Pancreas (tissue), 10 donors: Measurements from ENCODE around the gene SPACDR. TPM values are rescaled to one million over a fixed set of nuclear protein-coding genes. Genes with fewer than 3 reads are reported as not detected.

ENCODE experiments used
- ATAC-seq, 4 donors: fragments of 200-7000 bp; cut with Tn5 transposase; one replicate each; pipeline versions ENCODE4 v1.8.0 to v1.9.1; 2020; ENCODE audit warnings: mild to moderate bottlenecking in 4 of 4, moderate library complexity in 4 of 4
- DNase-seq, 6 donors: peaks; one replicate each; pipeline ENCODE4 v3.0.0-alpha.2; 2020
- FAIRE-seq: peaks from 2 replicates; lab custom pipeline; 2012; peaks lifted over from hg19 to GRCh38; lab: Jason Lieb, UNC
- H3K27ac ChIP-seq, 4 donors: fragments of 200-600 bp; sonication (generic); 1 replicate in 3 of 4; 2 replicates in 1 of 4; pipeline versions ENCODE4 v1.5.0 to v1.8.0; 2020
- H3K27me3 ChIP-seq, 4 donors: fragments of 200-600 bp; one replicate each; pipeline ENCODE4 v1.8.0; 2021
- H3K36me3 ChIP-seq, 3 donors: fragments of 200-600 bp; sonication (generic) in 1 of 3; one replicate each; pipeline versions ENCODE4 v1.5.0 to v1.8.0; 2020 to 2021
- H3K4me1 ChIP-seq, 3 donors: fragments of 200-600 bp; one replicate each; pipeline ENCODE4 v1.8.0; 2021
- H3K4me3 ChIP-seq, 4 donors: fragments of 200-600 bp; sonication (generic) in 2 of 4; one replicate each; pipeline versions ENCODE4 v1.5.0 to v1.8.0; 2020 to 2021
- H3K9me3 ChIP-seq, 4 donors: fragments of 200-600 bp; one replicate each; pipeline ENCODE4 v1.8.0; 2021
- CTCF ChIP-seq, 4 donors: fragments of 200-600 bp; sonication (generic) in 3 of 4; IDR thresholded peaks; one replicate each; pipeline versions ENCODE4 v1.5.0 to v1.8.0; 2021; ENCODE audit warnings: antibody characterized with exemption in 4 of 4
- WGBS, 2 donors: extraction: QIAGEN DNeasy Blood & Tissue Kit; methylation state at CpG; one replicate each; pipeline ENCODE4 v1.1.7; 2013; 5-methylcytosine and 5-hydroxymethylcytosine counted together
- intact Hi-C, 3 donors: fragments of 100-400 bp; cut with DNase I; formaldehyde crosslinking; loops; one replicate each; pipeline versions ENCODE4 v1.11.1 to v1.14.2; 2022
- polyA plus RNA-seq, 2 donors: library from polyadenylated mRNA; stranded (reverse); fragments of 200-250 nt; gene quantifications; one replicate each; pipeline ENCODE4 v1.2.3, GENCODE V29; 2013
- total RNA-seq, 6 donors: library from RNA; stranded (reverse); fragmentation: NEBNext Ultra II Directional in 4 of 6; extraction: Animal tissue kit (Norgen Biotek cat#: 25700) in 4 of 6; gene quantifications; one replicate each; pipeline versions ENCODE4 v1.2.1 to v1.2.4, GENCODE V29; 2021 to 2023
- donor health status: healthy with polysubstance abuse.
- donor health status: DM: no; HTN: no; CAD: no; lungs with moderate emphysema.
- donor health status: DM: no; HTN: no; CAD: no.
- donor health status: control.
- donor health status: control.
- donor health status: Bipolar disorder and iron deficiency.
- donor health status: DM: yes; HTN: yes; CAD: no.
- donor health status: DM: no; HTN: no; CAD: no.
- donor health status: DM: no; HTN: no; CAD: no.
- donor health status: DM: yes; HTN: yes; CAD: no.

The SPACDR gene
- total and polyA plus RNA-seq, 8 donors = 0.24 to 0.68 (median 0.31) TPM; not detected in 4

GRCh38 chr7:100483090-100483721 is 19.1 kb upstream of the SPACDR start:
- no peak for FAIRE-seq
- peak; percentile 89 to 98 (median 93) for TF ChIP-seq CTCF (IDR thresholded peaks at IDR 0.05)
- ATAC-seq = peak; percentile 57 to 73 (median 71)
- DNase-seq = peak in 5 of 6 donors; percentile 59 to 93 (median 78)
- Histone ChIP-seq H3K9me3 (no peaks in the 10 kb centered on the region), H3K36me3 (no peaks in the 10 kb centered on the region), H3K27ac (peak overlapping the region in 1 of 4 donors; percentile 22), H3K4me1 (peaks cover 0 to 8% (median 7%) of the 10 kb centered on the region in 3 donors), H3K4me3 (peak overlapping the region; percentile 49 to 55 (median 50)), H3K27me3 (no peaks in the 10 kb centered on the region)
- intact Hi-C loops = loop anchor here in 1 of 3 donors (10.0 kb wide), 1 partner anchor 52 kb away; the partner anchor contains the start of gene AGFG2
- 0 to 1% methylated on average over 44 to 79 of the region's 79 CpGs for WGBS, 2 donors

DNA sequence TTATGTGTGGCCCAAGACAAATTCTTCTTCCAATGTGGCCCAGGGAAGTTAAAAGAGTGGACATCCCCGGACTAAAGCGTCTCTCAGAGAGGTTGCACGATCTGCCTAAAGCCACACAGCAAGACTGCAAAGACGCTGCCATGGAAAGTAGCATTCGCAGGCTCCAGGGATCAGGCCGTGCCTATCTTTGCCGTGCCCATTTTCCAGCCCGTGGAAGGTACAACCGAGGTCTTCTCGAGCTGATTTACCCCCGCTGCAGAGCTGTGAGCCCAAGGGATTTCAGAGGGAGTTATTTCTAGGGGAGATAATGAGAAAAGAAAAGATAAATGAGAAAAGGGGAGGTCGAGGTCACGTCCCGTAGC is 18.6 kb upstream of the SPACDR start:
- Histone ChIP-seq H3K27ac (no peak overlapping the region), H3K9me3 (no peaks in the 10 kb centered on the region), H3K36me3 (no peaks in the 10 kb centered on the region), H3K27me3 (no peaks in the 10 kb centered on the region), H3K4me3 (peak overlapping the region; percentile 49 to 55 (median 50)), H3K4me1 (peaks cover 0 to 8% (median 7%) of the 10 kb centered on the region in 3 donors)
- 29 to 32% methylated on average over 14 of the region's 14 CpGs for WGBS, 2 donors
- no peak for FAIRE-seq
- ATAC-seq = no peak
- TF ChIP-seq CTCF (IDR thresholded peaks at IDR 0.05) = no peak
- DNase-seq = no peak
- intact Hi-C loops = loop anchor here in 1 of 3 donors (10.0 kb wide), 1 partner anchor 52 kb away; the partner anchor contains the start of gene AGFG2

DNA sequence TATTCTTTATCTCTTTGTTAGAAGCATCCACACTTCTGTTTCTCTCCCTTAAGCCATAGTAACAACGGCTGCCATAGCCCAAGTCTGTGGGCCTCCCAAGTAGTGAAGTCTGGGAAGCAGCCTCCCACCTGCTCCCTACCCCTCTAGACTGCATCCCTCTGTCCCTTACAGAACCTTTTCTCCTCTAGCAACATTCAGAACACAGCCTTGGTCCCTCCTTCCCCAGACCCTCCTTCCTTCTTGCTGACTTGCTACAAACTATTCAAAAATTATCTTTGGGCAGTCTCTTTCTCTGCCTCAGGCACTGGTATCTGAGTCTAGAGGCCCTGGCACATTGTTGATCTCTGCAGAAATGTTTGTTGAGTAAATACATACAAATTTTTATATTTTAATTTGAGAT is 17.4 kb upstream of the SPACDR start:
- no peaks in the 10 kb centered on the region for H3K27me3 ChIP-seq
- no peak overlapping the region for H3K4me3 ChIP-seq
- no peaks in the 10 kb centered on the region for H3K36me3 ChIP-seq
- H3K27ac ChIP-seq = no peak overlapping the region
- DNase-seq (no peak), ATAC-seq (no peak), FAIRE-seq (no peak)
- no peaks in the 10 kb centered on the region for H3K9me3 ChIP-seq
- 86% methylated on average over 1 of the region's 1 CpG for WGBS, 2 donors
- intact Hi-C loops = loop anchor here in 1 of 3 donors (10.0 kb wide), 1 partner anchor 53 kb away; the partner anchor contains the start of gene AGFG2
- no peak for TF ChIP-seq CTCF (IDR thresholded peaks at IDR 0.05)
- peaks cover 0 to 18% (median 10%) of the 10 kb centered on the region in 3 donors for H3K4me1 ChIP-seq

DNA sequence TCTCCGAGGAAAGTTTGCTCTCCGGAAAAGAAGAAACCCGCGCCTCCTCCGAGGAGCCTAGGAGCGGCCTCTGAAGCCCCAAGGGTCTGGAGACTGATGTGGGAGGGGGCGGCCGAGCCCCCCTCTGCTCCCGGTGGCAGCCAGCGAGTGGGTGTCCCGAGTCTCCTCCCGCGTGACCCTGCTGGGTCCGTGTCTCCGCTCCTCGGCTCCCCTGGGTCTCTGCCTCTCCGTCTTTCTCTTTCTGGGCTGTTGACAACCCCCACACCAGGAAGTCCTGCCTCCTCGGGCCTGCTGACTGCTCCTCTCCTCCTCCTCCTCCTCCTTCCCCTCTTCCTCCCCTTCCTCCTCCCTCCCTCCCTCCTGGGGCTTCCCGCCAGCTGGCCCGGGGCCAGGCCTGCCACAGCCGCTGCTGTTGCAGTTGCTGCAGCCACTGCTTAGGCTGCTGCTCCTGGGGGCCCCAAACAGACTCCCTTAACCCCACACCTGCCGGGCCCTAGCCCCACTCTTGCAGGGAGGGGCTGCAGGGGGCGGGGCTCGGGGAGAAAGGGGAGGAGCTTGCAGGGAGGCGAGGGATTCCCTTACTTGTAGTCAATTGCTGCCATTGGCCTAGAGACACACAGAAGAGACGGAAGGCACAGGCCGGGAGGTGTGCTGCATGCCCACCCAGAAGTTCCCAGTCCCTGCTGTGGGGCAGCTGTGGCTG is 15.0 kb upstream of the SPACDR start, which contains the start of gene TSC22D4:
TSS of gene TSC22D4 (minus strand) at position 257 of the 703 bp plus-strand sequence. CDS start 1,176 bp downstream, outside the sequence.
- DNase-seq (peak; percentile 93 to 99 (median 98)), FAIRE-seq (no peak), ATAC-seq (peak; percentile 87 to 94 (median 90))
- H3K27ac ChIP-seq = peak within 1 kb of the TSS; percentile 57 to 95 (median 83)
- H3K4me3 ChIP-seq = peak within 1 kb of the TSS; percentile 82 to 98 (median 93)
- TF ChIP-seq CTCF (IDR thresholded peaks at IDR 0.05) = no peak
- no peaks in the 10 kb centered on the region for H3K27me3 ChIP-seq
- H3K9me3 ChIP-seq = no peaks in the 10 kb centered on the region
- peaks cover 0 to 21% (median 13%) of the 10 kb centered on the region in 3 donors for H3K4me1 ChIP-seq
- peaks cover 0 to 4% (median 0%) of the 10 kb centered on the region in 3 donors for H3K36me3 ChIP-seq
- intact Hi-C loops = no loop called here
- 1% methylated on average over 22 to 27 of the region's 27 CpGs for WGBS, 2 donors
